Activated CD8-positive, alpha-beta memory T cell treated with anti-CD3 and anti-CD28 coated beads, Interleukin-2, amount 50 U/mL, for 24 hours (primary cell): Measurements from ENCODE around the gene ATP2C1.

Source experiments
- DNase-seq: peaks from one replicate; pipeline ENCODE4 v3.0.0-alpha.2; 2020; ENCODE audit errors: extremely low read depth

Gene ATP2C1

GRCh38 chr3:130974201-130974600, 80.3 kb downstream of the ATP2C1 start:
- no peak for DNase-seq

GRCh38 chr3:130975251-130975650, 81.4 kb downstream of the ATP2C1 start:
- DNase-seq, result no peak

GRCh38 chr3:130976706-130977105, 82.8 kb downstream of the ATP2C1 start:
- DNase-seq, result no peak

- DNase-seq, result no peak
Measured at GRCh38 chr3:130979117-130979516, 85.2 kb downstream of the ATP2C1 start.

- DNase-seq, result no peak
Measured at GRCh38 chr3:130981469-130981868, 87.6 kb downstream of the ATP2C1 start.

GRCh38 chr3:130990282-130990681, 96.4 kb downstream of the ATP2C1 start:
- no peak for DNase-seq

- DNase-seq, result no peak
Measured at GRCh38 chr3:130991126-130991525, 97.2 kb downstream of the ATP2C1 start.

- no peak for DNase-seq
Measured at GRCh38 chr3:130992344-130992743, 98.5 kb downstream of the ATP2C1 start.

GRCh38 chr3:130997289-130997688, 103.4 kb downstream of the ATP2C1 start:
- no peak for DNase-seq

GRCh38 chr3:131001071-131001470, 107.2 kb downstream of the ATP2C1 start:
- DNase-seq, result no peak

- no peak for DNase-seq
Measured at GRCh38 chr3:131004603-131005002, 110.7 kb downstream of the ATP2C1 start.

GRCh38 chr3:131007256-131007655, 113.4 kb downstream of the ATP2C1 start:
- DNase-seq, result no peak

- DNase-seq, result no peak
Measured at GRCh38 chr3:131007782-131008181, 113.9 kb downstream of the ATP2C1 start.

- no peak for DNase-seq
Measured at GRCh38 chr3:131008326-131008725, 114.4 kb downstream of the ATP2C1 start.

GRCh38 chr3:131009698-131010097, 115.8 kb downstream of the ATP2C1 start:
- DNase-seq, result no peak

- no peak for DNase-seq
Measured at GRCh38 chr3:131018970-131019369, 125.1 kb downstream of the ATP2C1 start.

GRCh38 chr3:131020122-131020693, 126.3 kb downstream of the ATP2C1 start:
- DNase-seq, result no peak

- no peak for DNase-seq
Measured at GRCh38 chr3:131025539-131025938, 131.7 kb downstream of the ATP2C1 start.

- peak; percentile 76 for DNase-seq
Measured at GRCh38 chr3:131026321-131027151, 132.7 kb downstream of the ATP2C1 start, which contains the start of the genes ASTE1 and NEK11. Gene ASTE1 (minus strand): TSS chr3:131026825. CDS start chr3:131025306, 1,519 bp downstream. Gene NEK11 (plus strand): TSS chr3:131026877. CDS start chr3:131029709, 2,832 bp downstream.

GRCh38 chr3:131028844-131029243, 135.0 kb downstream of the ATP2C1 start:
- no peak for DNase-seq

GRCh38 chr3:131031660-131032059, 137.8 kb downstream of the ATP2C1 start:
- DNase-seq, result no peak

- DNase-seq, result no peak
Measured at GRCh38 chr3:131033480-131034080, 139.7 kb downstream of the ATP2C1 start.
